Measurements from ENCODE around the gene ETV6. TPM values are rescaled to one million over a fixed set of nuclear protein-coding genes. Genes with fewer than 3 reads are reported as not detected.

ETV6 gene
- total RNA-seq, 1 experiment from 2014 or later = 14.1 TPM

DNA sequence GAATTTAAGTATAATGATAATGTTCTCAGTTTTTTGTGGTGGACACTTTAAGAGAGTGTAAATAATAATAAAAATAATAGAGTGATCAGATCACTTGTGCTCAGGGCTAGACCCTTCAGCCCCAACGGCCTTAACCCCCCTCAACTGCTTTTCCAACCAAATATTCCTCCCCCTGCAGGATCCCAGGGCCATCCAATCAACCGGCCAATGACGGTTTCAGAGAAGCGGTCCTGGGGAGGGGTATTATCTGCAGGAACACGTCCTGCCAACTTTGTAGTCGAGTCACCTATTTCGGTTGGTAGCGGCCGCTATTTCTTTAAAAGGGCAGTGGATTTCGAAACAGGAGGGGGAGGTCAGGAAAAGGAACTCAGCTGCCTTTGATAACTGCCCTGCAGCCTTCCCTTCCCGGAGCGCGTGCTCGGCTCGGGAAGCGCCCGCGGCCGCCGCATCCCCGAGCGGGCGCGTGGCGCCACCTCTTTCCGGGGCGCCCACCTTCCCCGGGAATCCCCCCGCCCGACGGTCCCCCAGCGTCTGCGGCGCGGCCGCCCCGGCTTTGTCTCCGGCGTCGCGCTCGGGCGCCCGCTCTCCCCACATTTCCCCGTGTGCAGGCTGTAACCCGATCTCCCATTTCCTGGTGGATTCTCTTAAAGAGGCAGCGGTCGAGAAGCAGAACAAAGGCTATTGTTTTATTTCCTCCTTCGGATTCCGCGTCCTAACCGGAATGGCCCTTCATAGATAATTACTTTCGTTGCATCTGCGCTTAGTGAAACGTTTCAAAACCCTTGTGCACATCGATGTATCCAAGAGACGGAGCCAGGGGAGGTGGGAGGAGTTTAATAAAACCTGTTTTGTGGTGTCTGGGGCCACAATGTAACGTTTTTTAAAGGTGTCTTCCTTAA is 711 bp upstream of the ETV6 start:
- H3K4me3 ChIP-seq (replicated peaks in 1 of 2; ENCODE audit: low read depth in 1 of 2, low read length in 2 of 2) = peak overlapping the region; percentile 83 to 86
- DNase-seq (ENCODE audit: low read depth, low spot score) = peak; percentile 76
- H3K27ac ChIP-seq (ENCODE audit: low read depth, low read length) = peak overlapping the region; percentile 98
- intact Hi-C loops (cut with micrococcal nuclease) = no loop called here
- ChIA-PET RAD21 (ENCODE audit: low non-redundant PET in 1 of 2, low total read pairs in 2 of 2, uncharacterized antibody in 2 of 2, unreplicated experiment in 2 of 2) (interaction anchor here in 1 of 2 experiments (1.0 kb wide), 1 partner anchor 384 kb away, joined by 4 read pairs; no protein-coding TSS in a partner anchor), POLR2A (no interaction called here), CTCF (no interaction called here)
- H3K79me2 ChIP-seq (ENCODE audit: insufficient read depth, low read length) = 0 out of 2 replicates have a peak, but pooled peaks cover 6% of the 10 kb centered on the region
- ATAC-seq = peak; percentile 81
- TSS peak; percentile 74 for BruUV-seq (replicated peaks)
- H3K4me1 ChIP-seq (ENCODE audit: control insufficient read depth in 1 of 2, insufficient read depth in 2 of 2, low read length in 2 of 2) = peaks cover 9 to 19% of the 10 kb centered on the region in 2 experiments; a peak in 3 of 4 replicates
- peak overlapping the region; percentile 93 for H2AFZ ChIP-seq (ENCODE audit: low read depth, low read length, poor library complexity, severe bottlenecking)
- H3K4me2 ChIP-seq (ENCODE audit: low read length) = peak overlapping the region; percentile 93
- TF ChIP-seq POLR2AphosphoS5 (IDR thresholded peaks at IDR 0.05; ENCODE audit: low read depth, low read length) (peak; percentile 82), SIN3A (IDR thresholded peaks at IDR 0.05; ENCODE audit: low read depth) (peak; percentile 28; the same call in 1 of the 2 replicates), EGR1 (IDR thresholded peaks at IDR 0.05; ENCODE audit: low read depth) (no peak), CBX3 (IDR thresholded peaks at IDR 0.05; ENCODE audit: low read depth) (no peak), ZNF274 (IDR thresholded peaks at IDR 0.05; ENCODE audit: low read depth, low read length) (no peak), RAD21 (IDR thresholded peaks at IDR 0.05; ENCODE audit: low read depth) (no peak), CEBPB (IDR thresholded peaks at IDR 0.05; ENCODE audit: low read depth) (peak; percentile 89), YY1 (IDR thresholded peaks at IDR 0.05; ENCODE audit: extremely low read depth, insufficient replicate concordance, low read depth, low read length) (peak; percentile 21), POLR2A (IDR thresholded peaks at IDR 0.05; ENCODE audit: borderline replicate concordance, extremely low read depth, insufficient read depth, insufficient read length) (peak; percentile 73), EZH2 (IDR thresholded peaks at IDR 0.05) (no peak), TCF7L2 (IDR thresholded peaks at IDR 0.05; ENCODE audit: borderline replicate concordance, extremely low read depth, insufficient read depth, insufficient read length) (peak; percentile 68), JUND (IDR thresholded peaks at IDR 0.05) (no peak), SRF (IDR thresholded peaks at IDR 0.05; ENCODE audit: low read depth) (no peak), SP1 (IDR thresholded peaks at IDR 0.05; ENCODE audit: low read depth) (peak; percentile 56), ELF1 (IDR thresholded peaks at IDR 0.05; ENCODE audit: borderline replicate concordance, low read depth) (peak; percentile 64), EZH2phosphoT487 (IDR thresholded peaks at IDR 0.05; ENCODE audit: borderline replicate concordance) (no peak)
- TF ChIP-seq, protein P1, sequence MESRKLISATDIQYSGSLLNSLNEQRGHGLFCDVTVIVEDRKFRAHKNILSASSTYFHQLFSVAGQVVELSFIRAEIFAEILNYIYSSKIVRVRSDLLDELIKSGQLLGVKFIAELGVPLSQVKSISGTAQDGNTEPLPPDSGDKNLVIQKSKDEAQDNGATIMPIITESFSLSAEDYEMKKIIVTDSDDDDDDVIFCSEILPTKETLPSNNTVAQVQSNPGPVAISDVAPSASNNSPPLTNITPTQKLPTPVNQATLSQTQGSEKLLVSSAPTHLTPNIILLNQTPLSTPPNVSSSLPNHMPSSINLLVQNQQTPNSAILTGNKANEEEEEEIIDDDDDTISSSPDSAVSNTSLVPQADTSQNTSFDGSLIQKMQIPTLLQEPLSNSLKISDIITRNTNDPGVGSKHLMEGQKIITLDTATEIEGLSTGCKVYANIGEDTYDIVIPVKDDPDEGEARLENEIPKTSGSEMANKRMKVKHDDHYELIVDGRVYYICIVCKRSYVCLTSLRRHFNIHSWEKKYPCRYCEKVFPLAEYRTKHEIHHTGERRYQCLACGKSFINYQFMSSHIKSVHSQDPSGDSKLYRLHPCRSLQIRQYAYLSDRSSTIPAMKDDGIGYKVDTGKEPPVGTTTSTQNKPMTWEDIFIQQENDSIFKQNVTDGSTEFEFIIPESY (IDR thresholded peaks at IDR 0.05; ENCODE audit: extremely low read depth, insufficient replicate concordance, low read length) = no peak
- TF ChIP-seq, protein P2, sequence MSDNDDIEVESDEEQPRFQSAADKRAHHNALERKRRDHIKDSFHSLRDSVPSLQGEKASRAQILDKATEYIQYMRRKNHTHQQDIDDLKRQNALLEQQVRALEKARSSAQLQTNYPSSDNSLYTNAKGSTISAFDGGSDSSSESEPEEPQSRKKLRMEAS (IDR thresholded peaks at IDR 0.05) = peak; percentile 89
- TF ChIP-seq, protein P3, sequence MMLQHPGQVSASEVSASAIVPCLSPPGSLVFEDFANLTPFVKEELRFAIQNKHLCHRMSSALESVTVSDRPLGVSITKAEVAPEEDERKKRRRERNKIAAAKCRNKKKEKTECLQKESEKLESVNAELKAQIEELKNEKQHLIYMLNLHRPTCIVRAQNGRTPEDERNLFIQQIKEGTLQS (IDR thresholded peaks at IDR 0.05) = no peak
- TF ChIP-seq, protein P4, sequence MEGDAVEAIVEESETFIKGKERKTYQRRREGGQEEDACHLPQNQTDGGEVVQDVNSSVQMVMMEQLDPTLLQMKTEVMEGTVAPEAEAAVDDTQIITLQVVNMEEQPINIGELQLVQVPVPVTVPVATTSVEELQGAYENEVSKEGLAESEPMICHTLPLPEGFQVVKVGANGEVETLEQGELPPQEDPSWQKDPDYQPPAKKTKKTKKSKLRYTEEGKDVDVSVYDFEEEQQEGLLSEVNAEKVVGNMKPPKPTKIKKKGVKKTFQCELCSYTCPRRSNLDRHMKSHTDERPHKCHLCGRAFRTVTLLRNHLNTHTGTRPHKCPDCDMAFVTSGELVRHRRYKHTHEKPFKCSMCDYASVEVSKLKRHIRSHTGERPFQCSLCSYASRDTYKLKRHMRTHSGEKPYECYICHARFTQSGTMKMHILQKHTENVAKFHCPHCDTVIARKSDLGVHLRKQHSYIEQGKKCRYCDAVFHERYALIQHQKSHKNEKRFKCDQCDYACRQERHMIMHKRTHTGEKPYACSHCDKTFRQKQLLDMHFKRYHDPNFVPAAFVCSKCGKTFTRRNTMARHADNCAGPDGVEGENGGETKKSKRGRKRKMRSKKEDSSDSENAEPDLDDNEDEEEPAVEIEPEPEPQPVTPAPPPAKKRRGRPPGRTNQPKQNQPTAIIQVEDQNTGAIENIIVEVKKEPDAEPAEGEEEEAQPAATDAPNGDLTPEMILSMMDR (IDR thresholded peaks at IDR 0.05 in 2 of 3, conservative IDR thresholded peaks at IDR 0.05 in 1 of 3; ENCODE audit: borderline replicate concordance in 1 of 3, insufficient read depth in 1 of 3, low read depth in 2 of 3, low read length in 2 of 3) = no peak
- H3K9me3 ChIP-seq (ENCODE audit: control insufficient read depth in 1 of 2, insufficient read depth in 1 of 2, low read depth in 1 of 2, low read length in 2 of 2) = no peaks in the 10 kb centered on the region
- peak overlapping the region; percentile 73 for H3K9ac ChIP-seq (ENCODE audit: low read length)
- H4K20me1 ChIP-seq (ENCODE audit: insufficient read depth) = no peaks in the 10 kb centered on the region
- H3K9me2 ChIP-seq (ENCODE audit: insufficient read depth) = no peaks in the 10 kb centered on the region
- H3K27me3 ChIP-seq (ENCODE audit: insufficient read depth, low read length) = no peaks in the 10 kb centered on the region
- no peaks in the 10 kb centered on the region; a peak in 1 of 4 replicates for H3K36me3 ChIP-seq (ENCODE audit: control insufficient read depth in 1 of 2, insufficient read depth in 2 of 2, low read length in 2 of 2)
